WTC11 (cell line): Measurements from ENCODE around the gene NXN.
A peak's percentile ranks its signal among the peaks of the same experiment; 100 is the strongest.

Source experiments
- ATF1 ChIP-seq: sonication (generic); formaldehyde crosslinking; IDR thresholded peaks from 2 replicates; pipeline ENCODE4 v1.8.1; 2023; ENCODE audit warnings: mild to moderate bottlenecking, moderate library complexity, missing genetic modification reagents
- CTCF ChIP-seq: fragments of 200-600 bp; IDR thresholded peaks from 2 replicates; pipeline ENCODE4 v1.8.0; 2022; ENCODE audit warnings: antibody characterized with exemption
- E2F4 ChIP-seq: sonication (generic); formaldehyde crosslinking; IDR thresholded peaks from 2 replicates; pipeline ENCODE4 v1.8.1; 2022; ENCODE audit warnings: low read depth, mild to moderate bottlenecking, moderate library complexity, missing genetic modification reagents, borderline replicate concordance
- GABPB1 ChIP-seq: sonication (generic); formaldehyde crosslinking; IDR thresholded peaks from 2 replicates; pipeline ENCODE4 v1.8.1; 2023; ENCODE audit warnings: mild to moderate bottlenecking, missing genetic modification reagents
- TEAD4 ChIP-seq: sonication (generic); formaldehyde crosslinking; IDR thresholded peaks from 2 replicates; pipeline ENCODE4 v1.8.0; 2022; ENCODE audit warnings: mild to moderate bottlenecking, missing genetic modification reagents
- ZNF121 ChIP-seq: sonication (generic); formaldehyde crosslinking; IDR thresholded peaks from 2 replicates; pipeline ENCODE4 v1.8.0; 2023; ENCODE audit warnings: missing genetic modification reagents
- ZNF512 ChIP-seq: sonication (generic); formaldehyde crosslinking; IDR thresholded peaks from 2 replicates; pipeline ENCODE4 v1.8.1; 2022; ENCODE audit warnings: missing genetic modification reagents, borderline replicate concordance
- ZSCAN18 ChIP-seq: fragments of 250-450 bp; sonication (Bioruptor Pico); IDR thresholded peaks from 2 replicates; pipeline ENCODE4 v2.1.2; 2022; ENCODE audit warnings: mild to moderate bottlenecking, moderate library complexity

GRCh38 chr17:788551-788950, 191.0 kb downstream of the NXN start:
- TF ChIP-seq ZSCAN18 (CRISPR knock-in tag) (no peak), E2F4 (CRISPR knock-in tag) (no peak), CTCF (no peak), ZNF512 (CRISPR knock-in tag) (no peak), GABPB1 (CRISPR knock-in tag) (no peak), ATF1 (no peak), TEAD4 (CRISPR knock-in tag) (no peak), ZNF121 (CRISPR knock-in tag) (peak; percentile 5; the same call in 1 of the 2 replicates)
